HepG2 (cell line): ENCODE measurements around the gene RAC3. TPM values are rescaled to one million over a fixed set of nuclear protein-coding genes. Genes with fewer than 3 reads are reported as not detected.

ENCODE experiments used
- AGO2 ChIP-seq: fragments of 200-400 bp; formaldehyde crosslinking; optimal IDR thresholded peaks from 2 replicates; pipeline ENCODE3; 2017; ENCODE audit warnings: mild to moderate bottlenecking, low read depth, low read length, moderate library complexity
- AHR ChIP-seq: IDR thresholded peaks from 2 replicates; pipeline ENCODE4 v1.6.1; 2018; ENCODE audit warnings: missing genetic modification reagents, missing compliant biosample characterization
- ARNT ChIP-seq: fragments of 450-650 bp; IDR thresholded peaks from 2 replicates; pipeline ENCODE4 v1.6.1; 2017
- BCL3 ChIP-seq: sonication (generic); formaldehyde crosslinking; IDR thresholded peaks from 2 replicates; pipeline ENCODE4 v1.5.1; 2020; ENCODE audit warnings: mild to moderate bottlenecking, missing genetic modification reagents, moderate library complexity
- CSRNP1 ChIP-seq: sonication (generic); formaldehyde crosslinking; IDR thresholded peaks from 2 replicates; pipeline ENCODE4 v1.8.1; 2023; ENCODE audit warnings: mild to moderate bottlenecking, missing genetic modification reagents
- GABPA ChIP-seq, 2 experiments: IDR thresholded peaks; 2 replicates each; pipeline ENCODE4 v1.6.1; 2011 to 2016; ENCODE audit warnings: low read depth in 2 of 2, low read length in 1 of 2, missing biosample characterization in 1 of 2, missing genetic modification characterization in 1 of 2
- GPN1 ChIP-seq: sonication (generic); formaldehyde crosslinking; IDR thresholded peaks from 2 replicates; pipeline ENCODE4 v1.5.1; 2020; ENCODE audit warnings: missing genetic modification reagents, borderline replicate concordance
- HNF4A ChIP-seq: sonication (generic); formaldehyde crosslinking; IDR thresholded peaks from 2 replicates; pipeline ENCODE4 v1.4.0; 2020; ENCODE audit warnings: missing genetic modification reagents
- MNT ChIP-seq: fragments of 450-650 bp; IDR thresholded peaks from 2 replicates; pipeline ENCODE4 v1.6.1; 2016
- NFE2L2 ChIP-seq: fragments of 150-350 bp; IDR thresholded peaks from 2 replicates; pipeline ENCODE4 v1.6.1; 2014; ENCODE audit warnings: low read length
- ZBTB14 ChIP-seq: sonication (generic); formaldehyde crosslinking; IDR thresholded peaks from 2 replicates; pipeline ENCODE4 v1.4.0; 2020; ENCODE audit warnings: missing genetic modification reagents
- ZBTB20 ChIP-seq: sonication (generic); formaldehyde crosslinking; IDR thresholded peaks from 2 replicates; pipeline ENCODE4 v1.8.1; 2023; ENCODE audit warnings: missing genetic modification reagents, low read depth, mild to moderate bottlenecking, borderline replicate concordance
- ZNF251 ChIP-seq: sonication (generic); formaldehyde crosslinking; IDR thresholded peaks from 2 replicates; pipeline ENCODE4 v1.9.0; 2021; ENCODE audit warnings: mild to moderate bottlenecking, missing genetic modification reagents
- ZNF451 ChIP-seq: sonication (generic); formaldehyde crosslinking; IDR thresholded peaks from 2 replicates; pipeline ENCODE4 v1.5.0; 2020; ENCODE audit warnings: mild to moderate bottlenecking, missing genetic modification reagents
- ZNF737 ChIP-seq: sonication (generic); formaldehyde crosslinking; IDR thresholded peaks from 2 replicates; pipeline ENCODE4 v1.5.0; 2020; ENCODE audit warnings: missing genetic modification reagents, mild to moderate bottlenecking, borderline replicate concordance
- polyA plus RNA-seq, 8 experiments: library from polyadenylated mRNA; depleted of rRNA in 3 of 8; stranded (reverse) in 7 of 8; unstranded in 1 of 8; fragments of >200 nt; fragmentation: Illumina TruSeq in 4 of 8; extraction: Trizol in 4 of 8; gene quantifications; 2 replicates each; pipeline versions ENCODE4 v1.2.1 to v1.2.3, GENCODE V29; 2011 to 2016; ENCODE audit warnings: low read depth in 4 of 8, missing spikeins in 1 of 8, mixed read lengths in 1 of 8; ENCODE audit not compliant: insufficient read depth in 1 of 8
- total RNA-seq, 5 experiments: library from RNA; depleted of rRNA; stranded (reverse); fragments of >200 nt; fragmentation: Illumina TruSeq; extraction: Trizol; gene quantifications; 2 replicates each; pipeline ENCODE4 v1.2.3, GENCODE V29; 2016; ENCODE audit warnings: low read depth in 1 of 5
- TF ChIP-seq, protein P1 (sequence below): IDR thresholded peaks from 2 replicates; pipeline ENCODE4 v1.4.0; 2020; ENCODE audit warnings: mild to moderate bottlenecking, missing genetic modification reagents
- TF ChIP-seq, protein P2 (sequence below): sonication (generic); formaldehyde crosslinking; IDR thresholded peaks from 2 replicates; pipeline ENCODE4 v1.9.0; 2021; ENCODE audit warnings: missing genetic modification reagents, borderline replicate concordance

Gene RAC3
- total and polyA plus RNA-seq, 2 of the 13 experiments (the other 11 are each of a cell fraction or from before 2014, with no cell fraction given): 10.5 to 21.3 TPM

GRCh38 chr17:81984773-81985410, 46.6 kb upstream of the RAC3 start (continued):
- TF ChIP-seq, protein P1, sequence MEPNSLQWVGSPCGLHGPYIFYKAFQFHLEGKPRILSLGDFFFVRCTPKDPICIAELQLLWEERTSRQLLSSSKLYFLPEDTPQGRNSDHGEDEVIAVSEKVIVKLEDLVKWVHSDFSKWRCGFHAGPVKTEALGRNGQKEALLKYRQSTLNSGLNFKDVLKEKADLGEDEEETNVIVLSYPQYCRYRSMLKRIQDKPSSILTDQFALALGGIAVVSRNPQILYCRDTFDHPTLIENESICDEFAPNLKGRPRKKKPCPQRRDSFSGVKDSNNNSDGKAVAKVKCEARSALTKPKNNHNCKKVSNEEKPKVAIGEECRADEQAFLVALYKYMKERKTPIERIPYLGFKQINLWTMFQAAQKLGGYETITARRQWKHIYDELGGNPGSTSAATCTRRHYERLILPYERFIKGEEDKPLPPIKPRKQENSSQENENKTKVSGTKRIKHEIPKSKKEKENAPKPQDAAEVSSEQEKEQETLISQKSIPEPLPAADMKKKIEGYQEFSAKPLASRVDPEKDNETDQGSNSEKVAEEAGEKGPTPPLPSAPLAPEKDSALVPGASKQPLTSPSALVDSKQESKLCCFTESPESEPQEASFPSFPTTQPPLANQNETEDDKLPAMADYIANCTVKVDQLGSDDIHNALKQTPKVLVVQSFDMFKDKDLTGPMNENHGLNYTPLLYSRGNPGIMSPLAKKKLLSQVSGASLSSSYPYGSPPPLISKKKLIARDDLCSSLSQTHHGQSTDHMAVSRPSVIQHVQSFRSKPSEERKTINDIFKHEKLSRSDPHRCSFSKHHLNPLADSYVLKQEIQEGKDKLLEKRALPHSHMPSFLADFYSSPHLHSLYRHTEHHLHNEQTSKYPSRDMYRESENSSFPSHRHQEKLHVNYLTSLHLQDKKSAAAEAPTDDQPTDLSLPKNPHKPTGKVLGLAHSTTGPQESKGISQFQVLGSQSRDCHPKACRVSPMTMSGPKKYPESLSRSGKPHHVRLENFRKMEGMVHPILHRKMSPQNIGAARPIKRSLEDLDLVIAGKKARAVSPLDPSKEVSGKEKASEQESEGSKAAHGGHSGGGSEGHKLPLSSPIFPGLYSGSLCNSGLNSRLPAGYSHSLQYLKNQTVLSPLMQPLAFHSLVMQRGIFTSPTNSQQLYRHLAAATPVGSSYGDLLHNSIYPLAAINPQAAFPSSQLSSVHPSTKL (CRISPR knock-in tag): no peak
- TF ChIP-seq ZNF451 (CRISPR knock-in tag): no peak
- no peak for TF ChIP-seq NFE2L2
- TF ChIP-seq CSRNP1 (CRISPR knock-in tag): no peak
- no peak for TF ChIP-seq GPN1
- TF ChIP-seq BCL3 (CRISPR knock-in tag): no peak
- TF ChIP-seq AHR: no peak
- TF ChIP-seq ZNF737 (CRISPR knock-in tag): no peak
- TF ChIP-seq GABPA (IDR thresholded peaks at IDR 0.05; ENCODE audit: low read depth, low read length): no peak
- TF ChIP-seq GABPA (CRISPR knock-in tag; IDR thresholded peaks at IDR 0.05; ENCODE audit: low read depth): no peak
- 0 out of 2 replicates have a peak, but pooled peaks have one; percentile 13 for TF ChIP-seq MNT
- no peak for TF ChIP-seq ZBTB14
- no peak for TF ChIP-seq HNF4A (CRISPR knock-in tag)
- TF ChIP-seq ARNT: no peak
- no peak for TF ChIP-seq ZBTB20 (CRISPR knock-in tag)
- TF ChIP-seq, protein P2, sequence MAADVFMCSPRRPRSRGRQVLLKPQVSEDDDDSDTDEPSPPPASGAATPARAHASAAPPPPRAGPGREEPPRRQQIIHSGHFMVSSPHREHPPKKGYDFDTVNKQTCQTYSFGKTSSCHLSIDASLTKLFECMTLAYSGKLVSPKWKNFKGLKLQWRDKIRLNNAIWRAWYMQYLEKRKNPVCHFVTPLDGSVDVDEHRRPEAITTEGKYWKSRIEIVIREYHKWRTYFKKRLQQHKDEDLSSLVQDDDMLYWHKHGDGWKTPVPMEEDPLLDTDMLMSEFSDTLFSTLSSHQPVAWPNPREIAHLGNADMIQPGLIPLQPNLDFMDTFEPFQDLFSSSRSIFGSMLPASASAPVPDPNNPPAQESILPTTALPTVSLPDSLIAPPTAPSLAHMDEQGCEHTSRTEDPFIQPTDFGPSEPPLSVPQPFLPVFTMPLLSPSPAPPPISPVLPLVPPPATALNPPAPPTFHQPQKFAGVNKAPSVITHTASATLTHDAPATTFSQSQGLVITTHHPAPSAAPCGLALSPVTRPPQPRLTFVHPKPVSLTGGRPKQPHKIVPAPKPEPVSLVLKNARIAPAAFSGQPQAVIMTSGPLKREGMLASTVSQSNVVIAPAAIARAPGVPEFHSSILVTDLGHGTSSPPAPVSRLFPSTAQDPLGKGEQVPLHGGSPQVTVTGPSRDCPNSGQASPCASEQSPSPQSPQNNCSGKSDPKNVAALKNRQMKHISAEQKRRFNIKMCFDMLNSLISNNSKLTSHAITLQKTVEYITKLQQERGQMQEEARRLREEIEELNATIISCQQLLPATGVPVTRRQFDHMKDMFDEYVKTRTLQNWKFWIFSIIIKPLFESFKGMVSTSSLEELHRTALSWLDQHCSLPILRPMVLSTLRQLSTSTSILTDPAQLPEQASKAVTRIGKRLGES: no peak
- no peak for TF ChIP-seq ZNF251 (CRISPR knock-in tag)
- TF ChIP-seq AGO2: peak; percentile 49
